A204.1 (cell line): ENCODE results near the gene VTI1A.

Experiments used
- FAIRE-seq: peaks from 2 replicates; lab custom pipeline; 2012; peaks lifted over from hg19 to GRCh38; lab: Jason Lieb, UNC

The VTI1A gene

DNA sequence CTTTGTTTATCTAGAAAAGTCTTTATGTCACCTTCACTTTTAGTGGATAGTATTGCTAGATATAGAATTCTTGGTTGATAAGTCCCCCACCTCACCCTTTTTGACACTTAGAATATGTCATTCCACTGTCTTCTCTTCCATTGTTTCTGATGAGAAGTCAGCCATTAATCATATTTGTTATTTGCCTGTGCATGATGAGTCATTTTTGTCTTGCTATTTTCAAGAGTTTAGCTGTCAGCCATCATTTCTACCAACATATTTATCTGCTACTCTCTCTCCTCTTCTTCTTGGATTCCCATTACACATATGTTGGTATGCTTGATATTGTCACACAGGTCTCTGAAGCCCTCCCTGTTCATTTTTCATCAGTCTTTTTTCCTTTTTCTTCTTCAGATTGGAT is 342.2 kb downstream of the VTI1A start:
- FAIRE-seq = no peak

DNA sequence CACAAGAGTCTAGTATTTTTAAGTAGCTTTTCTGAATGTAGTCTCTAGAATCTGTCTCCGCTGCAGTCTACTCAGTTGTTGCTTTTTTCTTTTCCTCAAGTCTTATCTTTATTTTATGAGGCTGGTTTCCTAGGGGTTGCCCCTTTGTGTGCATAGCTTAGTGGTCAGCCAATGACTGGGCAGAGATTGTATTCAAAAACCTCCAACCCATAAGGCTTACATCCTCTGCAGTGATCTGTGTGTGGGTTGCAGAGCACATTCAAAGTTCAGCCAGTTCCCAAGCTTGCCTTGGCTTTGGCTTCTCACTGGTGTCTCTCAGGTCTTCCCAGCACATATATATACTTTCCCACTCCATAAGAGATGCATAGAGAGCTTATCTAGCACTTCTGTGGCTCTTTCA is 343.0 kb downstream of the VTI1A start:
- no peak for FAIRE-seq

GRCh38 chr10:112790921-112791320 is 343.9 kb downstream of the VTI1A start:
- FAIRE-seq = no peak

GRCh38 chr10:112791447-112791846 is 344.4 kb downstream of the VTI1A start:
- no peak for FAIRE-seq

DNA sequence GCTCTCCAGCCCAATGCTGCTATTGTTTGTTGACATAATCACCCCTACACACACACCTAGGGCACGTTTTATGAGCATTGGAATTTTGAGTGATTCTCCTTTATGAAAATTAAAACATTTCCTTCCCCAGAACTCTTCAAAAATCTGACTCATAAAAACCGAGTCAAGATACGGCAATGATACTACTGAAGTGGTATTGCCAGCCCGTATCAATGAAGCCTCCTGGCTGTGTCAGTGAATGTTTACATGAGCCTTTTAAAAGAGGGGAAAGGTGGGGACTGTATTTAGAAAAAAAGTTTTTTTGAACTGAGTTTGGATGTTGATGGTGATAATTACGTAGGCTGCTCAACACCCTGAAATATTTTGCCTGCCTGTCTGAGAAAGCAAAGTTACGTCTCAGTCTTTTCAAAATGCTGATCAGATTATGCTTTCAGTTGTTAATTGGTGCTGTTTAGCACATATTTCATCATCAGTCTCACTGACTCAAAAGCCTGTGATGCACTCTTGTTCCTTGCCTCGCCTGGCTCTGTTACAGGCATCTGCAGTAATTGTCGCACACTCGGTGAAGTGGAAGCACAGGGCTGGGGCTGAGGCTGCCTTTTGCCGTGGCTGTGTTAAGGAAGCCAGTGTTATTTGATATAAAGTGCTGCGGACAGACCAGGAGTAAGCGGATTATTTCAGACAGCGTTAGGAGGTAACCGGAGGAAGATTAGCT is 345.6 kb downstream of the VTI1A start:
- no peak for FAIRE-seq

DNA sequence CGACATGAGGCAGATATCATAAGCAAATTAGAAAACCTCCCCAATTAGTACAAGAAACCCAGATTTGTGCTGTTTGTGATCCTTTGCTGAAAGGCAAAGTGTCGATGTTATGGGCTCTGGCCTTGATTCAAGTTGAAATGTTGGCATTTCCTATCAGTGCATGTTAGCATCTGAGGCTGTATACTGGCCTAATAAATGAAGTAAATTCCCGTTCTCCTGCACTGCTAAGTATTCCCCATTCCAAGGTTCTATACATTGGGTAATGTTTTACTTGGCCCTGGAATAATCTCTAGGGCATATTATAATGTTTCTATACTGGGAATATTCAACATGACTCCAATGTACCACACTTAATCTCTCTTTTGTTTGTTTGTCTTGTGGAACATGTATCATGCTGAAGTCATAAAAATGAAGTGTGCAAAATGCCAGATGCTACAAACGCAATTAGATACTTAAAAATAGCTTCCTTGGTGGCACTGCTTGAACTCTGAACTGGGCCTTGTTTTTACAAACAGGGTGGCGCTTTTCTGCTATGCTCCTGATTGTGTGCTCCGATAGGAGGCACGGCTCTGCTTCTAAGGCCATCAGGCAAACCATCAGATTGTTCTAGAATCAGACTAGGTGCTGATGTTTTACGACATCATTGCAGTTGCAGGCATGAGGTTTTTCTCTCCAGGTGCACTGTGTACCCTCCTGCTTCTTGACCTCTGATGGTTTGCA is 346.3 kb downstream of the VTI1A start:
- no peak for FAIRE-seq

DNA sequence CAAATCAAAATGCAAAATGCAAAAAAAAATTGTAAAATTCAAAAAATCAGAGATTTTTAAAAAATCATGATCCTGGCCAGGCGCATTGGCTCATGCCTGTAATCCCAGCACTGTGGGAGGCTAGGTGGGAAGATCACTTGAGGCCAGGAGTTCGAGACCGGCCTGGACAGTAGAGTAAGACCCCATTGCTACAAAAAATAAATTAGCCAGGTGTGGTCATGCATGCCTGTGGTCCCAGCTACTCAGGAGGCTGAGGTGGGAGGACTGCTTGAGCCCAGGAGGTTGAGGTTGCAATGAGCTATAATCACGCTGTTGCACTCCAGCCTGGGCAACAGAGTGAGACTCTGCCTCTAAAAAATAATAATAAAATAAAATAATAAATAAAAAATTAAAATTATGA is 347.2 kb downstream of the VTI1A start:
- no peak for FAIRE-seq

DNA sequence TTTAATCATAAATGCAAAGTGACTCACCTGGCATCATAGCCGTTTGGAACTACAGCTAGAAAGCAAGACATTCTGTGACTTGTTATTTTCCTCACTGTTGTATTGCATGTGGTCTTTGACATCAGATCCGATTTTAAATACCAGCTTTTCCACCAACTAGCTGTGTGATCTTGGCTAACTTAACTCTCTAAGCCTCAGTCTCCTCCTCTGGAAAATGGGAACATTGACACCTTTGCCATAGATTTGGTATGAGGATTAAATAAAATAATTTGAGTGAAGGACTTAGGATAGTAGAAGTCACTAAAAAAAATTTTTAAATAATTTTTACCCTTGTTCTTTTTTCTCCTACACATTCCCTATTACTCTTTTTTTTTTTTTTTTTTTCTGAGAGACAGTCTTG is 348.1 kb downstream of the VTI1A start:
- FAIRE-seq = no peak

DNA sequence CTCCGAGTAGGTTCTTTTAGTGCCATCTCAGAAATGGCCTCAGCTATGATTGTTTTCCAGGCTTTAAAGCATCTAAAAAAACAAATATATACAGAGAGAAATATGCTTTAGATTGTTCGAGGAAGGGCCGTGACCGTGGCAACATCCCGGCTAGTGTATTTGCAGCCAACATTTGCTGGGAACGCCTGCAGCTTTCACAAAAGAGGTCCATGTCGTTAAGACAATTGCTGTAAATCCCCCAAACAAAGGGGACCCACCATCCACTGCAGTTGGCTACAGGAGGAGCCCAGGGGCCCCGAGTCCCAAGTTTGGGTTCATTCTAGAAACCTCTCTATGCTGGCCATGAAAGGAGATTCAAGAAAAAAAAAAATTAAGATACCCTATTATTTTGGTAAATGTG is 350.2 kb downstream of the VTI1A start:
- FAIRE-seq = no peak

GRCh38 chr10:112797855-112798254 is 350.8 kb downstream of the VTI1A start:
- FAIRE-seq = no peak

DNA sequence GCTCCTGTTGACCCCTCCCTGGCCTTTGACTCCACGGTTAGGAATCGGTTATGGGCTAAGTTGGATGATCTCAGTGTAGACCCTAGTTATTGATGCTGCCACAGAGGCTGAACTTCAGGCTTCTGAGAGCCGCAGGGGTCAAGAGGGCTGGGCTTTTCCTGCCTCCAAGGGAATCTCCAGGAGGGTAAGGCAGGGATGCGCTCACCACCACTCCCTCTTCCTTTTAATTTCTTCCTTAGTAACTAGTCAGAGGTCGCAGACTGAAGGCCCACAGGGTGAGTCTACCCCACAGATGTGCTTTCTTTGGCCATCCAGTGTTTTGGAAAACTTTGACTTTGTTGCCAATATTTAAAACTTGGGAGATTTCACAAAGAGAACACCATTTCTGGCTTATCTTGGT is 352.0 kb downstream of the VTI1A start:
- FAIRE-seq = no peak

- no peak for FAIRE-seq
Measured at GRCh38 chr10:112799726-112800510, 352.9 kb downstream of the VTI1A start.

- no peak for FAIRE-seq
Measured at GRCh38 chr10:112801004-112801403, 354.0 kb downstream of the VTI1A start.

DNA sequence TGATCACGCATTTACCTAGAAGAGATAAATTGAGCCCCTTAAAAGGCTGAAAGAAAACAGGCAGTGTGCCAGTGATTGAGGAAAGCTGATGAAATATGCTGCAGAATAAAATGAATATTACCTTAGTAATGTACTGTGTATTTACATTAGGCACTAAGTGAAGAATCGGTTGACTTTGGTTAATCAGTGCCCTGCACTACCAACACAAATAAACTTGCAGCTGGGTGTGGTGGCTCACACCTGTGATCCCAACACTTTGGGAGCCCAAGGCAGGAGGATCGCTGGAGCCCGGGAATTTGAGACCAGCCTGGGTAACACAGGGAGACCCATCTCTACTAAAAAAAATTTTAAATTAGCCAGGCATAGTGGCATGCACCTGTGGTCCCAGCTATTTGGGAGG is 354.7 kb downstream of the VTI1A start:
- FAIRE-seq = no peak

DNA sequence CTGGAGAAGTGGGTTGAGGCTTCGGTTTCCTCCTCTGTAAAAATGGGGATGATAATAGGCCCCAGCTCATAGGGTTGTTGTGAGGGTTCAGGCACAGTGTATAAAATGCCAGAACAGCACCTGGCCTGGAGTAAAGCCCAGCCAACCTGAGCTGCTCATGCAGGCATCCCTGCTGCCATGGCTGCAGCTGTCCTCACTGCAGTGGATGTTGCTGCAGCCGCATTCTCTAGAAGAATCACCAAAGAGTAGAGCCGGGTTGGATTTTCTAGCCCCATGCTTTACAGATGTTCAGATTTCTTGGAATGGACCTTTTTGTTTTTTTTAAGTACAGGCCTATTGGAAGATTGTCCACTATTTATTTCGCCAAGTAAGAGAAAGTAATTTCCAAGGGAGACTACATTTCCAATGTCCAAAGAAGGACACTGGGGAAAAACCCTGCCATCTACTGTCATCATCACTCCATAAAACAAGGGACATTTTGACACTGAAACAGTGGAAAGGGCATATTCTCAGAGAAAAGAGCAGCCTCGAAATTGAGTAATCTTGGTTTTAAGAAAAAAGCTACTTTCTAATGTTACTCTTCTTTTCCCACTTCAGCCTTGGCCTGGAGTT is 355.5 kb downstream of the VTI1A start:
- no peak for FAIRE-seq

DNA sequence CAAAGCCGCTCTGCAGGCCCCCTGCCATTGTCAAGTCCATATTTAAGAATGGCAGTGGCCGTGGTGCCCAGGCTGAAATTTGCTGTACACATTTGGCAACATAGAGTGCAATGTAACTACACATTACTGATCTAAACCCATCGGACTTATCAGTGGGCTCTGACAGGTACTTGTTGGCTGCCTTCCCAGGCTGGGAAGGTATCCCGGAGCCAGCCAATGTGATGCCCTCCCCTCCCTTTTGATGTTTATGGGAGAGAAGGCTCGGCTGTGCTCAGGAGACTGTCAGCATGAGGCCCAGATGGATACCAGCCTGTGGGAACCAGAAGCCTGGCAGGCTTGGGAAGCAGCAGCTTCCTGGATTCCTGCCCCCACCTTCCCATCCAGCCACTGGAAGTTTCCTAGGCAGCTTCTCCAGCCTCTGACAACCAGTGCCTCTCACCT is 357.0 kb downstream of the VTI1A start:
- no peak for FAIRE-seq

DNA sequence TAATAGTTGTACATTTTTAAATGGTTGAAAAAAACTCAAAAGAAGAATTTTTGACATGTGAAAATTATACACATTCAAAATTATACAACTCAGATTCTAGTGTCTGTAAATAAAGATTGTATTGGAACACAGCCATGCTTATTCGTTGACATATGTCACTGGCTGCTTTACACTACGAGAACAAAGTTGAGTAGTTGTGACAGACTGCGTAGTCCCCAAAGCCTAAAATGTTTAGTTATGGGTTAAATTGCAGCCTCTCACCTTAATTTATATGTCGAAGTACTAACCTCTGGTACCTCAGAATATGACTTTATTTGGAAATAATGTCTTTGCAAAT is 358.2 kb downstream of the VTI1A start:
- no peak for FAIRE-seq

GRCh38 chr10:112805701-112806100 is 358.7 kb downstream of the VTI1A start:
- no peak for FAIRE-seq

DNA sequence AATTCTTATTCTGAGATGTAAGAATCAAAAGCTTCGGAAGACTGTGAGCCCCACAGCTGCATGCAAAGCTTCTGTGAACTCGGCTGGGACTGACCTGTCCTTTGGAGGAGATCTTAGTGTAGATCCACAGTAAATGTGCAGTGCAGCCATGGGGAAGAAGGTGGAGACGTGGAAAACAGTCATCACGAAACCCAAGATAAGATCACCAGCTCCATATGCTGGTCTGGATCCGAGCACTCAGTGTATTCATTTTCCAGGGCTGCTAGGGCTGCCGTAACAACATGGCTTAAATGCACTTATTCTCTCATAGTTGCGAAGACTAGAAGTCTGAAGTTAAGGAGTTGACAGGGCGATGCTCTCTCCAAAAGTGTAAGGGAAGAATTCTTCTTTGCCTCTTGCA is 360.0 kb downstream of the VTI1A start:
- no peak for FAIRE-seq

DNA sequence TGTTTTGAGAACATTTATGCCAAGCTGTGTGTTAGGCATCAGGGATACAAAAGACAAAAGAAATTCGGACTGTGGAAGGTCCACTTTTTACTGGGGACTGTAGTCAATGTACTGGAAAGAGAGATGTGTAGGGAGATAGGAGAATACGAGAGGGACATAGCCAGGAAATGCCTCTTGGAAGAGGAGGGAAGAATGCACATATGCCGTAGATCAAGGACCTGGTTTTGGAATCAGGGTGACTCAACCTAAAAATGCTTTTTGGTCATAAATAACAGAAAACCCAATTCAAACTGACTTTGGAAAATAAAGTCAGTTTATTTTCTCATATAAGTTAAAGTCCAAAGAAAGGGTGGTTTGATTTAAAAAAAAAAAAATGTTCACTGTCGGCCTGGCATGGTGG is 362.7 kb downstream of the VTI1A start:
- no peak for FAIRE-seq

DNA sequence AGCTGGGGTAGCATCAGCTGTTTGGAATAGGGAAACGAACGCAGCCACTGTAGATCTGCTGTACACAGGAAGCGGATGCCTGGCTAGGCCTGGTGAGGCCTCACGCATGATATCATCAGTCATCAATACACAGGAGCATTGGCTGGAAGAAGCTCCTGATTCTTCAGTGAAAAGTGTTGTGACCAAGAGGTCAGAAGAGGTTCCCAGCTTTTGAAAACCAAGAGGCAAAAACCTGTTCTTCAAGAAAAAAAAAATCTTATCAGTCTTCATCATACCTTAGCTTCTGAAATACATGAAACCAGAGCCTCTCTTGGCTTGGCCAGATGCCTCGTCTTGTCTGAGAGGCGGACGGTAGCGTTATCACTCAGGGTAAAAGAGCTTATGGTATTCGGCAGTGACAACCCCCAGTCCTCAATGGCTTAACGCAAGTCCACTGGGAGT is 363.7 kb downstream of the VTI1A start:
- FAIRE-seq = no peak

- FAIRE-seq = peak; percentile 98
Measured at GRCh38 chr10:112811741-112812551, 364.9 kb downstream of the VTI1A start.
